Activated CD8-positive, alpha-beta T cell treated with anti-CD3 and anti-CD28 coated beads for 36 hours (primary cell): ENCODE measurements around the gene ZFP57. TPM values are rescaled to one million over a fixed set of nuclear protein-coding genes. Genes with fewer than 3 reads are reported as not detected.
"Not testable (repeated sequence)": the region's sequence is repeated elsewhere in the genome, so short reads cannot be mapped to it uniquely, and the experiment has no call there.

Experiments used
- ATAC-seq: fragments of 200-7000 bp; cut with Tn5 transposase; one replicate; pipeline ENCODE4 v1.10.0; 2021; ENCODE audit warnings: mild to moderate bottlenecking, moderate library complexity
- CTCF ChIA-PET: fragments of 350-600 bp; sonication (Branson Sonifier 250); formaldehyde crosslinking; loops from one replicate; lab custom pipeline; 2021; ENCODE audit warnings: antibody characterized with exemption; lab: Charles Lee
- POLR2A ChIA-PET: fragments of 350-600 bp; sonication (Branson Sonifier 250); formaldehyde crosslinking; loops from one replicate; lab custom pipeline; 2021; ENCODE audit warnings: antibody characterized with exemption; lab: Charles Lee
- DNase-seq: peaks from one replicate; pipeline ENCODE4 v3.0.0-alpha.2; 2020
- H3K27ac Mint-ChIP-seq: one replicate; pipeline ENCODE4 v1.8.0; 2021; ENCODE audit warnings: mild to moderate bottlenecking, mixed read lengths
- H3K27me3 Mint-ChIP-seq: one replicate; pipeline ENCODE4 v1.8.0; 2021; ENCODE audit warnings: mixed read lengths
- H3K36me3 Mint-ChIP-seq: one replicate; pipeline ENCODE4 v1.8.0; 2021; ENCODE audit warnings: low read depth, mixed read lengths
- H3K4me1 Mint-ChIP-seq: one replicate; pipeline ENCODE4 v1.8.0; 2021; ENCODE audit warnings: low read depth, mixed read lengths
- H3K4me3 Mint-ChIP-seq: one replicate; pipeline ENCODE4 v1.8.0; 2021; ENCODE audit warnings: mild to moderate bottlenecking, moderate library complexity, mixed read lengths
- H3K9me3 Mint-ChIP-seq: one replicate; pipeline ENCODE4 v1.8.0; 2021; ENCODE audit warnings: mixed read lengths
- intact Hi-C: fragments of 100-400 bp; cut with micrococcal nuclease; formaldehyde crosslinking; loops from one replicate; pipeline ENCODE4 v1.10.0; 2022
- total RNA-seq, 2 experiments: library from RNA; stranded (reverse); gene quantifications; one replicate each; pipeline ENCODE4 v1.2.3, GENCODE V29; 2021
- TF ChIP-seq, protein P1 (sequence below): fragments of 200-600 bp; IDR thresholded peaks from one replicate; pipeline ENCODE4 v1.8.0; 2022; ENCODE audit warnings: antibody characterized with exemption, mild to moderate bottlenecking

Gene ZFP57
- total RNA-seq, 2 experiments from 2014 or later: not detected

- POLR2A ChIA-PET: no interaction called here
- no peaks in the 10 kb centered on the region for H3K4me1 Mint-ChIP-seq
- no peak overlapping the region for H3K4me3 Mint-ChIP-seq
- TF ChIP-seq, protein P1, sequence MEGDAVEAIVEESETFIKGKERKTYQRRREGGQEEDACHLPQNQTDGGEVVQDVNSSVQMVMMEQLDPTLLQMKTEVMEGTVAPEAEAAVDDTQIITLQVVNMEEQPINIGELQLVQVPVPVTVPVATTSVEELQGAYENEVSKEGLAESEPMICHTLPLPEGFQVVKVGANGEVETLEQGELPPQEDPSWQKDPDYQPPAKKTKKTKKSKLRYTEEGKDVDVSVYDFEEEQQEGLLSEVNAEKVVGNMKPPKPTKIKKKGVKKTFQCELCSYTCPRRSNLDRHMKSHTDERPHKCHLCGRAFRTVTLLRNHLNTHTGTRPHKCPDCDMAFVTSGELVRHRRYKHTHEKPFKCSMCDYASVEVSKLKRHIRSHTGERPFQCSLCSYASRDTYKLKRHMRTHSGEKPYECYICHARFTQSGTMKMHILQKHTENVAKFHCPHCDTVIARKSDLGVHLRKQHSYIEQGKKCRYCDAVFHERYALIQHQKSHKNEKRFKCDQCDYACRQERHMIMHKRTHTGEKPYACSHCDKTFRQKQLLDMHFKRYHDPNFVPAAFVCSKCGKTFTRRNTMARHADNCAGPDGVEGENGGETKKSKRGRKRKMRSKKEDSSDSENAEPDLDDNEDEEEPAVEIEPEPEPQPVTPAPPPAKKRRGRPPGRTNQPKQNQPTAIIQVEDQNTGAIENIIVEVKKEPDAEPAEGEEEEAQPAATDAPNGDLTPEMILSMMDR: no peak
- intact Hi-C loops: no loop called here
- H3K36me3 Mint-ChIP-seq: no peaks in the 10 kb centered on the region
- CTCF ChIA-PET: interaction anchor here (1.6 to 9.5 kb wide), 2 partner anchors 15 to 36 kb away, joined by 6 to 140 read pairs; no protein-coding TSS in a partner anchor
- no peak for ATAC-seq
- no peak for DNase-seq
- H3K9me3 Mint-ChIP-seq: no peaks in the 10 kb centered on the region
- H3K27ac Mint-ChIP-seq: no peak overlapping the region
- peaks cover 18% of the 10 kb centered on the region for H3K27me3 Mint-ChIP-seq
Measured at GRCh38 chr6:29667158-29667557, 13.8 kb downstream of the ZFP57 start.

DNA sequence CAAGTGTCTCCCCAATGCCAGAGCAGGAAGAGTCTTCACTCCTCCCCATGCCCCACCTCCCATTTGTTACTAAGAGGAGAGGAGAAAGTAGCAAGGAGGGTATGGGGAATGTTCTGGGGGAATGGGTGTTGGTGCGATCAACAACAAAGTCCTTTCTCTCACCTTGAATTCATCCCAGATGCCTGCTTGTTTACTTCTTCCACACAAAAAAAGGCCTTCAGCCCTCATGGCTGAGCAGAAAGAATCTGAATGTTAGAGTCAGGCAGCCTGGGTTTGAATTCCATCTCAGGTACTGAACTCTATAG, 14.2 kb downstream of the ZFP57 start:
- ChIA-PET POLR2A (no interaction called here), CTCF (interaction anchor here (1.6 to 9.5 kb wide), 2 partner anchors 15 to 36 kb away, joined by 6 to 140 read pairs; no protein-coding TSS in a partner anchor)
- TF ChIP-seq, protein P1: no peak
- Mint-ChIP-seq H3K36me3 (no peaks in the 10 kb centered on the region), H3K9me3 (no peaks in the 10 kb centered on the region), H3K4me3 (no peak overlapping the region), H3K27ac (no peak overlapping the region), H3K4me1 (no peaks in the 10 kb centered on the region), H3K27me3 (peaks cover 20% of the 10 kb centered on the region)
- DNase-seq (no peak), ATAC-seq (no peak)
- intact Hi-C loops: no loop called here

DNA sequence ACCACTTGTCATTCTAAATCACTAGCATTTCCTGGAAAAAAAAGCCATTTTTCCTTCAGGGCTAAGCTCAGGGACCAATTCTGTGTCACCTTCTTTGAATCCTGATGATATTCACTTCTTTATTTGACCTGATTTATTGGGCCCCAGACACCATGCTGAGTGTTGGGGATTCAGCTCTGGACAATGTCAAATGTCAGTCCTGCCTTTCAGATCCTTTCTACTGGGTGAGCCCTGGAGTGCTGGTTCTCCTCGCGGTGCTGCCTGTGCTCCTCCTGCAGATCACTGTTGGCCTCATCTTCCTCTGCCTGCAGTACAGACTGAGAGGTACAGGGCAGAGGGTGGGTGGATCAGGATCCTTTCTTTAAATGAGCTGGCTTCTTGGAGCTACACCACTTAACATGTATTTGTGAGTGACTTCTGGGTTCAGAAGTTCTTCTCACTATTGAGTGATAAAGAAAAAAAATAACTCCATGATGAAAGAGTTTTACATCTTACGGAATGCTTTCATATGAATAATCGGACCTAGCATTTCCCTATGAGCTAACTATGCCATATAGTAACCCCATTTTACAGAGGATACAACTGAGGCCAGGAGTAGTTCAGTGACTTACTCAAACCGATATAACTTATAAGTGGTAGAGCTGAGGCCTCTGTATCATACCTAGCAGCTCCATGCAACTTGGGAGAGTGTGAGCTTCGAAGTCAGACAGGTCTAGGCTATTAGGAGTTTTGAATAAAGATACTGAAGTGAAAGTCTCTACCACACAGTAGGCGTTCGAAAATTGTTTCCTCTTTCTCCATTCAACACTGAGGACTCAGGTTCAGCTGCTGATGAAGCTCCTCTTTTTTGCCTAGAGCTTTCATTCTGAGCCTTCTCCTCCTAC, 14.8 kb downstream of the ZFP57 start:
- ChIA-PET CTCF (interaction anchor here (1.6 to 9.5 kb wide), 2 partner anchors 14 to 37 kb away, joined by 6 to 140 read pairs; no protein-coding TSS in a partner anchor), POLR2A (no interaction called here)
- Mint-ChIP-seq H3K4me3 (no peak overlapping the region), H3K9me3 (no peaks in the 10 kb centered on the region), H3K4me1 (no peaks in the 10 kb centered on the region), H3K27ac (no peak overlapping the region), H3K36me3 (no peaks in the 10 kb centered on the region), H3K27me3 (peaks cover 21% of the 10 kb centered on the region)
- TF ChIP-seq, protein P1: no peak
- intact Hi-C loops: no loop called here
- no peak for ATAC-seq
- no peak for DNase-seq

GRCh38 chr6:29663300-29664042, 17.5 kb downstream of the ZFP57 start:
- no peak overlapping the region for H3K4me3 Mint-ChIP-seq
- no peak for ATAC-seq
- H3K9me3 Mint-ChIP-seq: no peaks in the 10 kb centered on the region
- H3K27me3 Mint-ChIP-seq: peaks cover 19% of the 10 kb centered on the region
- ChIA-PET CTCF (interaction anchor here (1.0 to 9.5 kb wide), 3 partner anchors 12 to 171 kb away, joined by 3 to 140 read pairs (median 3); no protein-coding TSS in a partner anchor), POLR2A (no interaction called here)
- TF ChIP-seq, protein P1: no peak
- no peaks in the 10 kb centered on the region for H3K36me3 Mint-ChIP-seq
- no peaks in the 10 kb centered on the region for H3K4me1 Mint-ChIP-seq
- intact Hi-C loops: no loop called here
- no peak overlapping the region for H3K27ac Mint-ChIP-seq
- DNase-seq: no peak

- H3K4me3 Mint-ChIP-seq, H3K9me3 Mint-ChIP-seq, H3K27ac Mint-ChIP-seq, POLR2A ChIA-PET, ATAC-seq, H3K36me3 Mint-ChIP-seq, intact Hi-C loops, DNase-seq, H3K4me1 Mint-ChIP-seq: not testable (repeated sequence)
- CTCF ChIA-PET: interaction anchor here (9.5 kb wide), 1 partner anchor 10 kb away, joined by 140 read pairs; no protein-coding TSS in a partner anchor
- H3K27me3 Mint-ChIP-seq: peaks cover 22% of the 10 kb centered on the region
Measured at GRCh38 chr6:29661502-29662141, 19.3 kb downstream of the ZFP57 start.
